OCI-LY7 (cell line): ENCODE data around the gene SMAD6.

ENCODE experiments used
- EZH2phosphoT487 ChIP-seq: fragments of 200-600 bp; sonication (generic); IDR thresholded peaks from 2 replicates; pipeline ENCODE4 v1.6.1; 2018; ENCODE audit warnings: low read depth, borderline replicate concordance, mild to moderate bottlenecking, mixed run types, antibody characterized with exemption, low read length, moderate library complexity, mixed read lengths
- TF ChIP-seq, protein P1 (sequence below): fragments of 200-600 bp; sonication (generic); conservative IDR thresholded peaks from 2 replicates; pipeline ENCODE4 v1.5.1; 2014; ENCODE audit warnings: mild to moderate bottlenecking, antibody characterized with exemption, low read length, moderate library complexity, mixed read lengths

- TF ChIP-seq, protein P1, sequence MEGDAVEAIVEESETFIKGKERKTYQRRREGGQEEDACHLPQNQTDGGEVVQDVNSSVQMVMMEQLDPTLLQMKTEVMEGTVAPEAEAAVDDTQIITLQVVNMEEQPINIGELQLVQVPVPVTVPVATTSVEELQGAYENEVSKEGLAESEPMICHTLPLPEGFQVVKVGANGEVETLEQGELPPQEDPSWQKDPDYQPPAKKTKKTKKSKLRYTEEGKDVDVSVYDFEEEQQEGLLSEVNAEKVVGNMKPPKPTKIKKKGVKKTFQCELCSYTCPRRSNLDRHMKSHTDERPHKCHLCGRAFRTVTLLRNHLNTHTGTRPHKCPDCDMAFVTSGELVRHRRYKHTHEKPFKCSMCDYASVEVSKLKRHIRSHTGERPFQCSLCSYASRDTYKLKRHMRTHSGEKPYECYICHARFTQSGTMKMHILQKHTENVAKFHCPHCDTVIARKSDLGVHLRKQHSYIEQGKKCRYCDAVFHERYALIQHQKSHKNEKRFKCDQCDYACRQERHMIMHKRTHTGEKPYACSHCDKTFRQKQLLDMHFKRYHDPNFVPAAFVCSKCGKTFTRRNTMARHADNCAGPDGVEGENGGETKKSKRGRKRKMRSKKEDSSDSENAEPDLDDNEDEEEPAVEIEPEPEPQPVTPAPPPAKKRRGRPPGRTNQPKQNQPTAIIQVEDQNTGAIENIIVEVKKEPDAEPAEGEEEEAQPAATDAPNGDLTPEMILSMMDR = no peak
- TF ChIP-seq EZH2phosphoT487 = no peak
These were observed 129.9 kb downstream of the SMAD6 start for GRCh38 chr15:66831801-66832390.
